DND-41 (cell line): Measurements from ENCODE around the gene CTIF.

Source experiments
- EZH2 ChIP-seq: IDR thresholded peaks from 3 replicates; pipeline ENCODE4 v1.6.1; 2012; ENCODE audit warnings: borderline replicate concordance, low read depth, mild to moderate bottlenecking, moderate library complexity, low read length, inconsistent platforms; ENCODE audit not compliant: severe bottlenecking
- TF ChIP-seq, protein P1 (sequence below): IDR thresholded peaks from 2 replicates; pipeline ENCODE4 v1.5.1; 2012; ENCODE audit warnings: borderline replicate concordance, low read length, moderate library complexity, mild to moderate bottlenecking; ENCODE audit not compliant: poor library complexity, severe bottlenecking; ENCODE audit errors: extremely low read depth

GRCh38 chr18:48824231-48824970 lies 285.6 kb downstream of the CTIF start:
- TF ChIP-seq EZH2 = no peak
- TF ChIP-seq, protein P1, sequence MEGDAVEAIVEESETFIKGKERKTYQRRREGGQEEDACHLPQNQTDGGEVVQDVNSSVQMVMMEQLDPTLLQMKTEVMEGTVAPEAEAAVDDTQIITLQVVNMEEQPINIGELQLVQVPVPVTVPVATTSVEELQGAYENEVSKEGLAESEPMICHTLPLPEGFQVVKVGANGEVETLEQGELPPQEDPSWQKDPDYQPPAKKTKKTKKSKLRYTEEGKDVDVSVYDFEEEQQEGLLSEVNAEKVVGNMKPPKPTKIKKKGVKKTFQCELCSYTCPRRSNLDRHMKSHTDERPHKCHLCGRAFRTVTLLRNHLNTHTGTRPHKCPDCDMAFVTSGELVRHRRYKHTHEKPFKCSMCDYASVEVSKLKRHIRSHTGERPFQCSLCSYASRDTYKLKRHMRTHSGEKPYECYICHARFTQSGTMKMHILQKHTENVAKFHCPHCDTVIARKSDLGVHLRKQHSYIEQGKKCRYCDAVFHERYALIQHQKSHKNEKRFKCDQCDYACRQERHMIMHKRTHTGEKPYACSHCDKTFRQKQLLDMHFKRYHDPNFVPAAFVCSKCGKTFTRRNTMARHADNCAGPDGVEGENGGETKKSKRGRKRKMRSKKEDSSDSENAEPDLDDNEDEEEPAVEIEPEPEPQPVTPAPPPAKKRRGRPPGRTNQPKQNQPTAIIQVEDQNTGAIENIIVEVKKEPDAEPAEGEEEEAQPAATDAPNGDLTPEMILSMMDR = no peak
